Neural crest cell (in vitro differentiated cells): ENCODE measurements around the gene CHST6. TPM values are rescaled to one million over a fixed set of nuclear protein-coding genes. Genes with fewer than 3 reads are reported as not detected.

ENCODE experiments used
- DNase-seq: peaks from one replicate; pipeline ENCODE4 v3.0.0; 2021; ENCODE audit warnings: low read depth, mixed read lengths, low spot score
- H3K27ac Mint-ChIP-seq: one replicate; pipeline ENCODE4 v1.8.0; 2021; ENCODE audit warnings: mild to moderate bottlenecking, mixed read lengths; ENCODE audit not compliant: unreplicated experiment
- H3K27me3 Mint-ChIP-seq: 2 replicates; pipeline ENCODE4 v1.8.0; 2021; ENCODE audit warnings: low read depth, mild to moderate bottlenecking, mixed read lengths
- H3K36me3 Mint-ChIP-seq: 2 replicates; pipeline ENCODE4 v1.8.0; 2021; ENCODE audit warnings: low read depth, mild to moderate bottlenecking, mixed read lengths
- H3K4me1 Mint-ChIP-seq: 2 replicates; pipeline ENCODE4 v1.8.0; 2021; ENCODE audit warnings: mixed read lengths
- H3K4me3 Mint-ChIP-seq: one replicate; pipeline ENCODE4 v1.8.0; 2021; ENCODE audit warnings: mild to moderate bottlenecking, mixed read lengths
- H3K9me3 Mint-ChIP-seq: 2 replicates; pipeline ENCODE4 v1.8.0; 2021; ENCODE audit warnings: mixed read lengths
- CTCF ChIP-seq: fragments of 200-600 bp; sonication (generic); conservative IDR thresholded peaks from 2 replicates; pipeline ENCODE4 v1.5.0; 2021; ENCODE audit warnings: antibody characterized with exemption, mild to moderate bottlenecking
- total RNA-seq: library from RNA; stranded (reverse); gene quantifications from 2 replicates; pipeline ENCODE4 v1.2.1, GENCODE V29; 2021

The CHST6 gene
- total RNA-seq, 1 donor from 2014 or later: 23.1 TPM

GRCh38 chr16:75452464-75453190 lies 42.6 kb downstream of the CHST6 start:
- no peak for TF ChIP-seq CTCF
- Mint-ChIP-seq H3K4me3 (no peak overlapping the region), H3K27me3 (no peaks in the 10 kb centered on the region), H3K4me1 (peaks cover 39% of the 10 kb centered on the region), H3K27ac (no peak overlapping the region), H3K36me3 (peaks cover 13% of the 10 kb centered on the region), H3K9me3 (no peaks in the 10 kb centered on the region)
- DNase-seq: no peak

DNA sequence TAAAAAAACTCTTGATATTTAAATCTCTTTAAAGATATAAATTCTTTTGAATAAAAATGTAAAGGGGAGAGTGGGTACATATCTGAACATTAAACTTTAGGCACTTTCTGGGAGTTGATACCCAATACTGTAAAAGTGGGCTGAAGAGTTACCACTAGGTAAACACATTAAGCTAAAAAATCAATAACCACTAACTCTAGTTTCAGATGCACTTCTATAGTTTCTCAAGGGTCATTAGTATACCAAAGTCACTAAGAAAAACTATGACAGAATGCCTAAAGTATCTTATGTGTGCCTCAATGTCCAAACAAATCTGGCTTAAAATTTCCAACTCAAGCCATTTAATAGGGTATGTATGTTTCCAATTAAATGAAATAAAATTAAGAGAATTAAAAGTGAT lies 48.8 kb downstream of the CHST6 start:
- H3K27me3 Mint-ChIP-seq: no peaks in the 10 kb centered on the region
- H3K27ac Mint-ChIP-seq: no peak overlapping the region
- TF ChIP-seq CTCF: no peak
- no peak overlapping the region for H3K4me3 Mint-ChIP-seq
- peaks cover 17% of the 10 kb centered on the region for H3K36me3 Mint-ChIP-seq
- no peaks in the 10 kb centered on the region for H3K4me1 Mint-ChIP-seq
- DNase-seq: no peak
- H3K9me3 Mint-ChIP-seq: no peaks in the 10 kb centered on the region

DNA sequence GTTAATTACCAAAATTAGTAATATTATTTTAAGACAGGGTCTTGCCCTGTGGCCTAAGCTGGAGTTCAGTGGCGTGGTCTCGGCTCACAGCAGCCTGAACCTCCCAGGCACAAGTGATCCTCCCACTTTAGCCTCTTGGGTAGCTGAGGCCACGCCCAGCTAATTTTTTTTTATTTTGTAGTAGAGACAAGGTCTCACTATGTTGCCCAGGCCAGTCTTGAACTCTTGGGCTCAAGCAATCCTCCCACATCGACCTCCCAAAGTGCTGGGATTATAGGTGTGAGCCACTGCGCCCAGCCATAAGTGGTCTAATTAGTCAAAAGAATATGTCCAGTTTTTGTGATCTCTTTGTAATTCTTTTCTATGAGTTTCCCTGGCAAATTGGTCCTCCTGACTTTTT lies 49.9 kb downstream of the CHST6 start:
- H3K27me3 Mint-ChIP-seq: no peaks in the 10 kb centered on the region
- TF ChIP-seq CTCF: no peak
- no peak overlapping the region for H3K4me3 Mint-ChIP-seq
- H3K27ac Mint-ChIP-seq: no peak overlapping the region
- H3K36me3 Mint-ChIP-seq: peaks cover 15% of the 10 kb centered on the region
- DNase-seq: no peak
- no peaks in the 10 kb centered on the region for H3K4me1 Mint-ChIP-seq
- no peaks in the 10 kb centered on the region for H3K9me3 Mint-ChIP-seq

- Mint-ChIP-seq H3K4me3 (no peak overlapping the region), H3K4me1 (no peaks in the 10 kb centered on the region), H3K9me3 (no peaks in the 10 kb centered on the region), H3K36me3 (peaks cover 11% of the 10 kb centered on the region), H3K27me3 (no peaks in the 10 kb centered on the region), H3K27ac (no peak overlapping the region)
- TF ChIP-seq CTCF: no peak
- DNase-seq: no peak
Measured at GRCh38 chr16:75443298-75443697, 51.9 kb downstream of the CHST6 start.

- Mint-ChIP-seq H3K27me3 (no peaks in the 10 kb centered on the region), H3K36me3 (peaks cover 15% of the 10 kb centered on the region), H3K27ac (peak overlapping the region; percentile 95), H3K9me3 (peaks cover 4% of the 10 kb centered on the region), H3K4me3 (peak overlapping the region; percentile 82), H3K4me1 (peaks cover 23% of the 10 kb centered on the region)
- peak; percentile 41 for DNase-seq
- TF ChIP-seq CTCF: no peak
Measured at GRCh38 chr16:75433732-75434413, 61.4 kb downstream of the CHST6 start.
